ENCODE measurements around the gene MEIOB.

Gene MEIOB

DNA sequence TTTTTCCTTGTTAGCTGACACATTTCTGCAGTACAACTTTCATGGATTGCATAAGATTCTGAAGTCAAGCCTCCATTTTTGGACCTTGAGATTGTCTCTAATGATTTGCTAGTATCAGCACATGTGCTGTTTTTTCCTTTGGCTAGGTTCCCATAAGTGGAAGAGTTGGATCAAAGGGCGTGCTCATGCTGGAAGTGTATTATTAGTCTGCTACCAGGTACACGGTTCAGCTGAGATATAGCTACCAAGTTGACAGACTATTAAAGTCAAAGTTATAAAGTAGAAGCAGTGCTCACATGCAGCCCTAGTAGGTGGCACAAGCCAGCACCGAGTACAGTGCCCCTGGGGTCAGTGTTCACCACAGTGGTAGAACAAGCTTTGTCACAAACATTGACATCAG is 41.8 kb downstream of the MEIOB start:
- DNase-seq (ENCODE audit: low spot score): no peak

GRCh38 chr16:1828645-1829410 is 43.1 kb downstream of the MEIOB start:
- no peak for DNase-seq (ENCODE audit: low spot score)

DNA sequence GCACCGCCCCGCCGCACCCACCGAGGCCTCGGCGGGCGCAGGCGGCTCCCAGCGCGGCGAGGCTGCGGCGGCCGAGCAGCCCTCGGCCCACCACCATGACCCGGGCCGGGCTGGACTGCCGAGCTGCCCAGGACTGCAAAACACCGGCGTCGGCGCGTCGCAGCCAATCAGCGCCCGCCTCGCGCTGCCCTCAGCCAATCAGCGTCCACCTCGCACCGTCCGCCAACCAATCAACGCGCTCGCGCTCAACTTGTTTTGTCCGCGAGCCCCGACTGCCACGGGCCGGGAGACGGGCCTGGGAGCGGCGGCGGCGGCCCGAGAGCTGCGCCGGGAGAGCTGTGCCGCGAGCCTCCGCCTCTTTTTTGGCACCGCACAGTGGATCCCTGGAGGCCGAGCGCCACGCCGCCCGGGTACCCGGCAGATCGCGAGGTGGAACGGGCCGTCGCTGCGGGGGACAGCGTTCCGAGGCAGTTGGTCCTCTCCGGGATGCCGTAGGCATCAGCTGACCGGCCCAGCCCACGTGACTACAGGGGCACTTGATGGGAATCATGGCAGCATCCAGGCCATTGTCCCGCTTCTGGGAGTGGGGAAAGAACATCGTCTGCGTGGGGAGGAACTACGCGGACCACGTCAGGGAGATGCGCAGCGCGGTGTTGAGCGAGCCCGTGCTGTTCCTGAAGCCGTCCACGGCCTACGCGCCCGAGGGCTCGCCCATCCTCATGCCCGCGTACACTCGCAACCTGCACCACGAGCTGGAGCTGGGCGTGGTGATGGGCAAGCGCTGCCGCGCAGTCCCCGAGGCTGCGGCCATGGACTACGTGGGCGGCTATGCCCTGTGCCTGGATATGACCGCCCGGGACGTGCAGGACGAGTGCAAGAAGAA is 45.0 kb downstream of the MEIOB start, which contains the start of the genes FAHD1 and HAGH:
Gene FAHD1 (plus strand): TSS at position 516 of the 883 bp plus-strand sequence. CDS start 33 bp downstream, at position 549.
Gene HAGH (minus strand): TSS at position 135 of the 883 bp plus-strand sequence. CDS start 38 bp downstream, at position 97.
- peak; percentile 100 for DNase-seq (ENCODE audit: low spot score)

GRCh38 chr16:1825864-1826690 is 45.9 kb downstream of the MEIOB start:
- DNase-seq (ENCODE audit: low spot score): peak; percentile 41

DNA sequence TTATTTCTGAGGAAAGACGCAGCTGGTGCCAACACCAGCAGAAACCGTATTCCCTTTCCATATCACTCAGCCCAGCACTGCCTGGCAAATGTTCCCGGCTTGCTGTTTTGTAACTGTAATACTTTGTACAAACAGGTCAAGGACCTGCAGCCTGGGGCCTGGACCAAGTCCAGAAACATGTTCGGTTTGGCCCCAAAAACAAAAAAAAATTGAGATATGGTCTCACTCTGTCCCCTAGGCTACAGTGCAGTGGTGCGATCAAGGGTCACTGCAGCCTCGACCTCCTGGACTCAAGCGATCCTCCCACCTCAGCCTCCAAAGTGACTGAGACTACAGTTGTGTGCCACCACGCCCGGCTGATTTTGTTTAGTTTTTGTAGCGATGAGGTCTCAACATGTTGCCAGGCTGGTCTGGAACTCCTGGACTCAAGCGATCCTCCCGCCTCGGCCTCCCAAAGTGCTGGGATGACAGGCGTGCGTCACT is 46.5 kb downstream of the MEIOB start:
- no peak for DNase-seq (ENCODE audit: low spot score)

GRCh38 chr16:1823821-1824220 is 48.1 kb downstream of the MEIOB start:
- peak; percentile 39 for DNase-seq (ENCODE audit: low spot score)

DNA sequence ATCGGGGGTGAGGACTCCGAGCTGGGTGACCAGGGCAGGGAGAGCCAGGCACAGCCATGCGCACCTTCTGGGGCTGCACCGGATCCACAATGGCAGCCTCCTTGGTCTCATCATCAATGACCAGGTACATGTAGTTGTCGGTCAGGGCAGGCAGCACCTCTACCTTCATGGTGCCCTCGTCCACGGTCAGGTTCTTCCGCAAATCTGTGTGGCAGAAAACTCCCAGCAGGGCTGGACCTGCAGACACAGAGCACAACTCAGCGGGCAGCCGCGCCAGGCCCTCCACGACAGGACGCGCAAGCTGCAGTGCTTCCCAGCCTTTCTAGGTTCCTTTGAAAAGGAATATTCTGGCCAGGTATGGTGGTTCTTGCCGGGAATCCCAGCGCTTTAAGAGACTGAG is 49.2 kb downstream of the MEIOB start:
- DNase-seq (ENCODE audit: low spot score): no peak

GRCh38 chr16:1821861-1822611 is 49.9 kb downstream of the MEIOB start:
- no peak for DNase-seq (ENCODE audit: low spot score)

DNA sequence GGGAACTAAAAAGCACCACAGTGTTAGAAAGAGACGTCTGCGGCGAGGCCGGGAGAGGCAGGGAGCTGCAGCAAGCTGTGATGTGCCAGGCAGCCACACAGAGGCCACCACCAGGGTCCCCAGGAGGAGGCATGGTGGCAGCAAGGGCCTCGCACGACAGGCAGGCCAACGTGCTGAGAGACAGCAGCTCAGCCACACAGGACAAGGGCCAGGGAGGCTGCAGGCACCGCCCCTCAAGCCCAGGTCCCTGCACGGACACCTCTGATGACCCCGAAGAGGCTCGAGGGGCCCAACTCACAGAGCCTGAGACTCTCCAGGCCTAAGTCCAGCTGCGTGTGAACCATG is 51.0 kb downstream of the MEIOB start:
- DNase-seq (ENCODE audit: low spot score): no peak

GRCh38 chr16:1820096-1820945 is 51.6 kb downstream of the MEIOB start:
- DNase-seq (ENCODE audit: low spot score): no peak

- no peak for DNase-seq (ENCODE audit: low spot score)
Measured at GRCh38 chr16:1819611-1820010, 52.4 kb downstream of the MEIOB start.

- no peak for DNase-seq (ENCODE audit: low spot score)
Measured at GRCh38 chr16:1818873-1819525, 53.0 kb downstream of the MEIOB start.

GRCh38 chr16:1818204-1818872 is 53.6 kb downstream of the MEIOB start:
- DNase-seq (ENCODE audit: low spot score): no peak

- no peak for DNase-seq (ENCODE audit: low spot score)
Measured at GRCh38 chr16:1817716-1818115, 54.2 kb downstream of the MEIOB start.

- no peak for DNase-seq (ENCODE audit: low spot score)
Measured at GRCh38 chr16:1817276-1817589, 54.7 kb downstream of the MEIOB start.

GRCh38 chr16:1816396-1817275 is 55.3 kb downstream of the MEIOB start:
- DNase-seq (ENCODE audit: low spot score): no peak

DNA sequence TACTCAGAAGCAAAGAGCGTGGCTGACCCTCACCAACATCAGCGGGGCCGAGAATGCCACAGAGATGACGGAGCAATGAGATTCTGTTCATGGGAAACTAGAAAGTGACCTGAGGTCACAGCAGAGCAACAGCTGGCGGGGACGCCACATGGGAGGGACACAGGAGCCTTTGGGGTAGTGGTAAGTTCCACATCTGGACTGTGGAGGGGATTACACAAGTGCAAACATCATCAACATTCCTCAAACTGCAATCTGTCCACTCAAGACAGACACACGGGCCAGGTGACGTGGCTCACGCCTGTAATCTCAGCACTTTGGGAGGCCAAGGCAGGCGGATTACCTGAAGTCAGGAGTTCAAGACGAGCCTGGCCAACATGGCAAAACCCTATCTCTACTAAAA is 56.5 kb downstream of the MEIOB start:
- DNase-seq (ENCODE audit: low spot score): no peak

GRCh38 chr16:1812732-1813163 is 59.2 kb downstream of the MEIOB start:
- peak; percentile 86 for DNase-seq (ENCODE audit: low spot score)

All from AG08395 (cell line).